HepG2 (cell line): ENCODE measurements around the gene SMIM41. TPM values are rescaled to one million over a fixed set of nuclear protein-coding genes. Genes with fewer than 3 reads are reported as not detected.

ENCODE experiments used
- IKZF4 ChIP-seq: sonication (generic); formaldehyde crosslinking; IDR thresholded peaks from 2 replicates; pipeline ENCODE4 v1.5.1; 2020; ENCODE audit warnings: borderline replicate concordance, mild to moderate bottlenecking, low read depth, missing genetic modification reagents; ENCODE audit errors: not compliant biosample characterization
- MYC ChIP-seq: sonication (generic); formaldehyde crosslinking; IDR thresholded peaks from 2 replicates; pipeline ENCODE4 v1.9.0; 2021; ENCODE audit warnings: missing genetic modification reagents, borderline replicate concordance
- ZNF724P ChIP-seq: sonication (generic); formaldehyde crosslinking; IDR thresholded peaks from 2 replicates; pipeline ENCODE4 v1.8.0; 2022; ENCODE audit warnings: missing genetic modification reagents, borderline replicate concordance
- ZNF878 ChIP-seq: sonication (generic); formaldehyde crosslinking; IDR thresholded peaks from 2 replicates; pipeline ENCODE4 v1.8.1; 2023; ENCODE audit warnings: mild to moderate bottlenecking, missing genetic modification reagents, moderate library complexity
- polyA plus RNA-seq, 8 experiments: library from polyadenylated mRNA; depleted of rRNA in 3 of 8; stranded (reverse) in 7 of 8; unstranded in 1 of 8; fragments of >200 nt; fragmentation: Illumina TruSeq in 4 of 8; extraction: Trizol in 4 of 8; gene quantifications; 2 replicates each; pipeline versions ENCODE4 v1.2.1 to v1.2.3, GENCODE V29; 2011 to 2016; ENCODE audit warnings: low read depth in 4 of 8, missing spikeins in 1 of 8, mixed read lengths in 1 of 8; ENCODE audit not compliant: insufficient read depth in 1 of 8
- total RNA-seq, 5 experiments: library from RNA; depleted of rRNA; stranded (reverse); fragments of >200 nt; fragmentation: Illumina TruSeq; extraction: Trizol; gene quantifications; 2 replicates each; pipeline ENCODE4 v1.2.3, GENCODE V29; 2016; ENCODE audit warnings: low read depth in 1 of 5
- TF ChIP-seq, protein P1 (sequence below): sonication (generic); formaldehyde crosslinking; conservative IDR thresholded peaks from 2 replicates; pipeline ENCODE4 v1.4.0; 2020; ENCODE audit warnings: missing genetic modification reagents
- TF ChIP-seq, protein P2 (sequence below): sonication (generic); formaldehyde crosslinking; IDR thresholded peaks from 2 replicates; pipeline ENCODE4 v1.5.0; 2020; ENCODE audit warnings: missing genetic modification reagents
- TF ChIP-seq, protein P3 (sequence below), 2 experiments: fragments of 450-650 bp in 1 of 2; sonication (generic) in 1 of 2; formaldehyde crosslinking; IDR thresholded peaks; 2 replicates each; pipeline versions ENCODE4 v1.5.0 to v1.8.0; 2020 to 2022; ENCODE audit warnings: mild to moderate bottlenecking in 1 of 2, missing genetic modification reagents in 1 of 2
- TF ChIP-seq, protein P4 (sequence below): sonication (generic); formaldehyde crosslinking; IDR thresholded peaks from 2 replicates; pipeline ENCODE4 v1.8.0; 2022; ENCODE audit warnings: low read depth, missing genetic modification reagents

SMIM41 gene
- total and polyA plus RNA-seq, 2 of the 13 experiments (the other 11 are each of a cell fraction or from before 2014, with no cell fraction given) = not detected

DNA sequence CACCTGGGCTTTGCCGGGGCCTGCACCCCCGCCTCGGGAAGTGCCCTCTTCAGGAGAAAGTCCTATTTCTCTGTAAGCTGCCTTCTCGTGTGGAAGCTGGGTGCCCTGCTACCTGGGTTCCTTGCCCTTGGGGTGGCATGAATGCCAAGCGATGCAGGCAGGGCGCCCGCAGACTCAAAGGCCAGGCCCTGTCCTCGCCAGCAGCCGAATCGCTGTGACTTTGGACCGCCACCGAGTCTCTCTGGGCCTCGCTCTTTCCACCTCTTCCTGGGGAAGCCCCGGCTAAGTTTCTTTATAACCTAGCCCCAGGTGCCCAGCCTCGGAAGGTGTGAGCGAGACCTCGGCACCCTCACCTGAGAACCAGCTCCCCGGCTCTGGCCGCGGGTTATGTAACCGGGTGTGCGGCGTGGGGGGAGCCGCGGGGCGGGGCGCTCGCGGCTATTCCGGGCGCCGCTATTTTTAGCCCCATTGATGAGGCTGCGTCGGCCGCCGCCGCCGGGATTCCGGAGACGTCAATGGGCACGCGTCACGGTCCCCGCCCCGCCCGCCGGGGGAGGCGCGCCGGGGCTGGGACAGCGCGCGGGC lies 42.8 kb upstream of the SMIM41 start (continued):
- TF ChIP-seq, protein P1, sequence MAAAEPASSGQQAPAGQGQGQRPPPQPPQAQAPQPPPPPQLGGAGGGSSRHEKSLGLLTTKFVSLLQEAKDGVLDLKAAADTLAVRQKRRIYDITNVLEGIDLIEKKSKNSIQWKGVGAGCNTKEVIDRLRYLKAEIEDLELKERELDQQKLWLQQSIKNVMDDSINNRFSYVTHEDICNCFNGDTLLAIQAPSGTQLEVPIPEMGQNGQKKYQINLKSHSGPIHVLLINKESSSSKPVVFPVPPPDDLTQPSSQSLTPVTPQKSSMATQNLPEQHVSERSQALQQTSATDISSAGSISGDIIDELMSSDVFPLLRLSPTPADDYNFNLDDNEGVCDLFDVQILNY (CRISPR knock-in tag) = no peak
- TF ChIP-seq MYC (CRISPR knock-in tag) (peak; percentile 37; the same call in 1 of the 2 replicates), IKZF4 (CRISPR knock-in tag) (peak; percentile 39), ZNF878 (peak; percentile 36; the same call in 1 of the 2 replicates), ZNF724P (CRISPR knock-in tag) (peak; percentile 61; the same call in 1 of the 2 replicates)
- TF ChIP-seq, protein P2, sequence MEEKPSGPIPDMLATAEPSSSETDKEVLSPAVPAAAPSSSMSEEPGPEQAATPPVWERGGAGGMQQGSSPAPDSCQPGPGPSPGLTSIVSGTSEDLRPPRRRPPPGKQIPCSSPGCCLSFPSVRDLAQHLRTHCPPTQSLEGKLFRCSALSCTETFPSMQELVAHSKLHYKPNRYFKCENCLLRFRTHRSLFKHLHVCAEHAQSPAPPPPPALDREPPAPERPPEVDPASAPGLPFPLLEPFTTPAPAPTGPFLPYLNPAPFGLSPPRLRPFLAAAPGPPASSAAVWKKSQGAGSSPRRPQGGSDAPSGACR (CRISPR knock-in tag) = no peak
- TF ChIP-seq, protein P3, sequence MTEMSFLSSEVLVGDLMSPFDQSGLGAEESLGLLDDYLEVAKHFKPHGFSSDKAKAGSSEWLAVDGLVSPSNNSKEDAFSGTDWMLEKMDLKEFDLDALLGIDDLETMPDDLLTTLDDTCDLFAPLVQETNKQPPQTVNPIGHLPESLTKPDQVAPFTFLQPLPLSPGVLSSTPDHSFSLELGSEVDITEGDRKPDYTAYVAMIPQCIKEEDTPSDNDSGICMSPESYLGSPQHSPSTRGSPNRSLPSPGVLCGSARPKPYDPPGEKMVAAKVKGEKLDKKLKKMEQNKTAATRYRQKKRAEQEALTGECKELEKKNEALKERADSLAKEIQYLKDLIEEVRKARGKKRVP (CRISPR knock-in tag; IDR thresholded peaks at IDR 0.05) = 0 out of 4 replicates have a peak, but pooled peaks of 1 of the 2 experiments have one; percentile 30
- TF ChIP-seq, protein P4, sequence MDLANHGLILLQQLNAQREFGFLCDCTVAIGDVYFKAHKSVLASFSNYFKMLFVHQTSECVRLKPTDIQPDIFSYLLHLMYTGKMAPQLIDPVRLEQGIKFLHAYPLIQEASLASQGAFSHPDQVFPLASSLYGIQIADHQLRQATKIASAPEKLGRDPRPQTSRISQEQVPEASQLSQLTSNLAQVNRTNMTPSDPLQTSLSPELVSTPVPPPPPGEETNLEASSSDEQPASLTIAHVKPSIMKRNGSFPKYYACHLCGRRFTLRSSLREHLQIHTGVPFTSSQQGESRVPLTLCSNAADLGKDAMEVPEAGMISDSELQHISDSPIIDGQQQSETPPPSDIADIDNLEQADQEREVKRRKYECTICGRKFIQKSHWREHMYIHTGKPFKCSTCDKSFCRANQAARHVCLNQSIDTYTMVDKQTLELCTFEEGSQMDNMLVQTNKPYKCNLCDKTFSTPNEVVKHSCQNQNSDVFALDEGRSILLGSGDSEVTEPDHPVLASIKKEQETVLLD = 0 out of 2 replicates have a peak, but pooled peaks have one; percentile 61
